ENCODE measurements around the gene CRYBG2.

Gene CRYBG2

DNA sequence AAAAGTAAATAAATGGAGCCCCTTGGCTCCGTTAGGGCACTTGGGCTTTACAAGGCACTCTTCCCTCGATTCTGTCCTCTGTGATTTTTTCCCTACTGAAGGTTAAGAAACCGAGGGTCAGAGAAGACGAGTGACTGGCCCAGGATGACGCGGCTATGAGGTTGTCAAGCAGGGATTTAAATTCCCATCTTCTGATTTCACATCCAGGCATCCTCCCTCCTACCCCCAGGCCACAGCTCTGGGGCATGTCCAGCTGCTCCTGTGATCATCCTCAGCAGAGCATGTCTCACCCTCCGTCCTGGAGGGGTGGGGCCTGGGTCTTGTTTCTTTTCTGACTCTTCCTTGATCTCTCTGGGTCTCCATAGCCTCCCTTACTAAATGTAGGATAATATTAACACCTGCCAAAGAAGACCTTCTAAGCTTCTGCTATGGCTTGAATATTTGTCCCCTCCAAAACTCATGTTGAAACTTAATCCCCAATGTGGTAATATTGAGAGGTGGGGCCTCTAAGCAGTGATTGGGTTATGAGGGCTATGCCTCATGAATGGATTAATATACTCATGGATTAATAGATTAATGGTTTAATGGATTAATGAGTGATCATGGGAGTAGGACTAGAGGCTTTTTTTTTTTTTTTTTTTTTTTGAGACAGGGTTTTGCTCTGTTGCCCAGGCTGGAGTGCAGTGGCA lies 4.6 kb downstream of the CRYBG2 start:
- no peak for DNase-seq (ENCODE audit: low read depth)
- TF ChIP-seq, protein P1, sequence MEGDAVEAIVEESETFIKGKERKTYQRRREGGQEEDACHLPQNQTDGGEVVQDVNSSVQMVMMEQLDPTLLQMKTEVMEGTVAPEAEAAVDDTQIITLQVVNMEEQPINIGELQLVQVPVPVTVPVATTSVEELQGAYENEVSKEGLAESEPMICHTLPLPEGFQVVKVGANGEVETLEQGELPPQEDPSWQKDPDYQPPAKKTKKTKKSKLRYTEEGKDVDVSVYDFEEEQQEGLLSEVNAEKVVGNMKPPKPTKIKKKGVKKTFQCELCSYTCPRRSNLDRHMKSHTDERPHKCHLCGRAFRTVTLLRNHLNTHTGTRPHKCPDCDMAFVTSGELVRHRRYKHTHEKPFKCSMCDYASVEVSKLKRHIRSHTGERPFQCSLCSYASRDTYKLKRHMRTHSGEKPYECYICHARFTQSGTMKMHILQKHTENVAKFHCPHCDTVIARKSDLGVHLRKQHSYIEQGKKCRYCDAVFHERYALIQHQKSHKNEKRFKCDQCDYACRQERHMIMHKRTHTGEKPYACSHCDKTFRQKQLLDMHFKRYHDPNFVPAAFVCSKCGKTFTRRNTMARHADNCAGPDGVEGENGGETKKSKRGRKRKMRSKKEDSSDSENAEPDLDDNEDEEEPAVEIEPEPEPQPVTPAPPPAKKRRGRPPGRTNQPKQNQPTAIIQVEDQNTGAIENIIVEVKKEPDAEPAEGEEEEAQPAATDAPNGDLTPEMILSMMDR (conservative IDR thresholded peaks at IDR 0.05; ENCODE audit: low read depth, low read length) = no peak
- H3K4me3 ChIP-seq (ENCODE audit: low read length) = no peak overlapping the region

DNA sequence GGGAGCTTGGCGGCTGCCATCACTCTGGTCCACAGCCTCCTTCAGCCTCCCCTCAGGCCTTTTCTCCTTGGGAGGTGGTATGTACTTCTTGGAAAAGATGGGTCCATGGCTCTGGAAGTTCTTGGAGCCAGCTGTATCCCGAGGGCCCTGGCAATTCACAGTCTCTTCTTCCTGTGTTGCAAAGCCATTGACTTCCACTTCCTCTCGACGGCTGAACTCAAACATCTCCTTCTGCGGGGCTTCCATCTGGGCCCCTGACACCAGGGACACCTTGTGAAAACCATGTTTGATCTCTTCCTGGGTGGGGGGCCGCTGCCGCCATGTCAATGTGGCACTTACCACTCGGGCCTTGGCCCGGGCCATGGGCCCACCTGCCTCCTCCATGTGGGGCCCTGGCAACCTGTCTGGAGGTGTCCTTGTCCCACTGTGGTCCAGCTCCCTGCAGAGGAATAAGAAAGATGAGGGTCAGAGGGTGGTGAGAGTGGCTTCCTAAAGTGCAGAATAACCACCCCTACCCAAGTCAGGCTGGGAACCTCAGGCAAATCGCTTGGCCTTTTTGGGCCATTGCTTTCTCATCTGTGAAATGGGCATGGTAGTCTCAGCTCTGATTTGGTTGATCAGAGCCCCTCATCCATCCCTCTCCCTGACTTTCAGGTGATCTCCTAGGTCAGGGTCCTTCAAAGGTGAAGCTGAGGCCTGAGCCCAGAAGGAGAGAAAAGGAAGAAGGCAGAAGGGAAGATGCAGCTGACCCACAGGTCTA lies 7.5 kb downstream of the CRYBG2 start:
- TF ChIP-seq, protein P1 (conservative IDR thresholded peaks at IDR 0.05; ENCODE audit: low read depth, low read length) = no peak
- no peak for DNase-seq (ENCODE audit: low read depth)
- H3K4me3 ChIP-seq (ENCODE audit: low read length) = no peak overlapping the region

DNA sequence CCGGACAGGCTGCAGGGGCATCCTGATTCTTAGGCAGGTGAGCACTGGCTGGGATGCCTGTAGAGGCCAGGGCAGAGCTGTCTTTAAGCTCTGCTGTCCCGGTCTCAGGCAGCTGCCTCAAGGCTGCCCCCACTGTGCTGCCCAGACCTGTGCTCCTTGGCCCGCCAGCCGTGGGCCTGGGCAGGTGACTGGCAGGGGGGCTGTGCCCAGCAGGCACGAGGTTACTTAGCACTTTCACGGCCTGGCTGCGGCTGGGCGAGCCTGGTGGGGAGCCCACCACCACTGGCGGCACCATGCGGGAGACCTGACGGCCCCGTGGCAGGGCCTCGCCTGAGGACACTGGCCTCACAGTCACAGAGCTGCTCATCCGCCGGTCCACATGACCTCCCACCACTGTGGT lies 8.2 kb downstream of the CRYBG2 start:
- TF ChIP-seq, protein P1 (conservative IDR thresholded peaks at IDR 0.05; ENCODE audit: low read depth, low read length) = no peak
- H3K4me3 ChIP-seq (ENCODE audit: low read length) = no peak overlapping the region
- no peak for DNase-seq (ENCODE audit: low read depth)

DNA sequence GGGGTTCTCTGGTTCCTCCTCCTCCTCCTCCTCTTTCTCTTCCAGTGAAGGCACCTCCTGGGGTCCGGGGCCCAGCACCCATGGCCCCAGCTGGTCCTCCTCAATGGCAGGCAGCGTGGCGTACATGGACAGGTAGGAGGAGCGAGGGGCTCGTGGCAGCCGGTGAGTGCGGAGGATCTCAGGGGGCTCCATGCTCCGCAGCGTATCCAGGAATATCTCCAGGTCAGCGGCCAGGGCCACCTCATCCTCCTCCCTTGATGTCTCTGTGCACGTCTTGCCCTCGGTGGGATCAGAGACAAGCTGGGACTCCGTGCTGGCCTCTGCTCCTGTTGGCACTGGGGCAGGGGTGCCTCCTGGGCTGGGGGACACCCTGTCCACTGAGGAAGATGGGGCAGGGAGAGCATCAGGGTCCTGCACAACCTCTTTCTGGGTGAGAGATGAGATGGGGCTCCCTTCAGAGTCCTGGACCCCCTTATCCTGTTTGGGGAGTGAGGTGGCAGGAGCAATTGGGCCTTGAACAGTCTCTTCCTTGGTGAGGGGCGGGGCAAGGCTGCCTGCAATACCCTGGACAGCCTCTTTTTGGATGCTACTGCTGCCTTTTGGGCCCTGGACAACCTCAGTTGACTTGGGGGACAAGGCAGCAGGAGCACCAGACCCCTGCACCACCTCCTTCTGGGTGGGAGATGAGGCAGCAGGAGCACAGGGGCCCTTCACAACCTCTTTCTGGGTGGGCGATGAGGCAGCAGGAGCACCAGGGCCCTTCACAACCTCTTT lies 9.6 kb downstream of the CRYBG2 start:
- TF ChIP-seq, protein P1 (conservative IDR thresholded peaks at IDR 0.05; ENCODE audit: low read depth, low read length) = no peak
- DNase-seq (ENCODE audit: low read depth) = no peak
- H3K4me3 ChIP-seq (ENCODE audit: low read length) = no peak overlapping the region

DNA sequence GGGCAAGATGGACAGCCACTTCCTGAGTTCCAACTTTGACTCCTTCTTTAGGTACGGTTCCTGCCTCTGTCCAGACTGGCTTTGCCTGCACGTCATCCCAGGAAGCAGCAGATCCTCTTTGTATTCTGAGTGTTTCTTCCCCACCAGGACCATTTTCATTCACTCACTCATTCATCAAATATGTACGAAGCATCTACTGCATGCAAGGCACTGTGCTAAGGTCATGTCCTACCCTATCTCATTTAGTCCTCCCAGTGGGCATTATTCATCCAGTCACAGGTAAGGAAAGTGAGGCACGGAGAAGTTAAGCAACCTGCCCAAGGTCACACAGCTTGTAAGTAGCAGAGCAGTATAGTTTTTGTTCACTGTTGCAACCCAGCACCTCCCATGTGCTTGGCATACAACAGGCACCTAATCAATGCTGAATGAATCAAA lies 13.9 kb downstream of the CRYBG2 start:
- TF ChIP-seq, protein P1 (conservative IDR thresholded peaks at IDR 0.05; ENCODE audit: low read depth, low read length) = no peak
- DNase-seq (ENCODE audit: low read depth) = no peak
- no peak overlapping the region for H3K4me3 ChIP-seq (ENCODE audit: low read length)

DNA sequence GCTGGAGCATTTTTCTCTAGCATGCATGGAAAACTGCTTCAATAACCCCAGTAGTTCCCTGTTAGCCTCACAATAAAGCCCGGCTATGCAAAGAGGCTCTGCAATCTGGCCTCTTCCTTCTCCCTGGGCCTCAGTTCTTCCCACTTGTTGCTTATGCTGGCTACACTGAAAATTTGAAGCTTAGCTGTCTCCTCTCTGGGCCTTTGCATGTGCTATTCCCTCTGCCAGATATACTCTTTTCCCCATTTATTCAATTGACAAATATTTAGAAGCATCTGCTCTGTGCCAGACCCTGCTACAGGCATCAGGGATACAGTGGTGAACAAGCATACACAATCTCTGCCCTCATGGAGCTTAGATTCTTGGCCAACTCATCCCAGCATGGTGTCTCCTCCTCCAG lies 15.3 kb downstream of the CRYBG2 start:
- H3K4me3 ChIP-seq (ENCODE audit: low read length) = no peak overlapping the region
- no peak for DNase-seq (ENCODE audit: low read depth)
- TF ChIP-seq, protein P1 (conservative IDR thresholded peaks at IDR 0.05; ENCODE audit: low read depth, low read length) = no peak
